SK-N-SH (cell line): ENCODE measurements around the gene MADD.

ENCODE experiments used
- CHD2 ChIP-seq: fragments of 150-350 bp; IDR thresholded peaks from 2 replicates; pipeline ENCODE4 v1.6.1; 2018; ENCODE audit warnings: low read length; ENCODE audit not compliant: partially characterized antibody
- CTCF ChIP-seq: fragments of 200-600 bp; sonication (generic); IDR thresholded peaks from 2 replicates; pipeline ENCODE4 v1.6.1; 2017; ENCODE audit warnings: antibody characterized with exemption, mild to moderate bottlenecking, moderate library complexity
- GABPA ChIP-seq: IDR thresholded peaks from 2 replicates; pipeline ENCODE4 v1.4.0; 2012; ENCODE audit warnings: low read depth, mild to moderate bottlenecking
- GATA2 ChIP-seq: sonication (generic); formaldehyde crosslinking; IDR thresholded peaks from 2 replicates; pipeline ENCODE4 v1.5.0; 2020; ENCODE audit warnings: mild to moderate bottlenecking, missing genetic modification reagents
- RAD21 ChIP-seq: IDR thresholded peaks from 2 replicates; pipeline ENCODE4 v1.6.1; 2012; ENCODE audit warnings: mild to moderate bottlenecking, low read length
- RCOR1 ChIP-seq: fragments of 150-350 bp; IDR thresholded peaks from 2 replicates; pipeline ENCODE4 v1.6.1; 2017; ENCODE audit warnings: antibody characterized with exemption, low read length
- SIN3A ChIP-seq: IDR thresholded peaks from 2 replicates; pipeline ENCODE4 v1.6.1; 2012; ENCODE audit warnings: low read depth, mild to moderate bottlenecking, low read length, moderate library complexity, borderline replicate concordance
- SMC3 ChIP-seq: IDR thresholded peaks from 2 replicates; pipeline ENCODE4 v1.6.1; 2012; ENCODE audit warnings: low read depth, low read length, improper control_type of control experiment
- USF2 ChIP-seq: fragments of 150-350 bp; IDR thresholded peaks from 2 replicates; pipeline ENCODE4 v1.6.1; 2017; ENCODE audit warnings: antibody characterized with exemption, low read length, low read depth, borderline replicate concordance

GRCh38 chr11:47358731-47359051 is 88.8 kb downstream of the MADD start:
- no peak for TF ChIP-seq CTCF
- no peak for TF ChIP-seq RAD21
- TF ChIP-seq CHD2: no peak
- no peak for TF ChIP-seq SIN3A
- TF ChIP-seq GABPA: no peak
- no peak for TF ChIP-seq USF2
- TF ChIP-seq SMC3: no peak
- no peak for TF ChIP-seq GATA2
- TF ChIP-seq RCOR1: no peak
